Epithelial cell of esophagus (primary cell): ENCODE measurements around the gene LRMDA.
A peak's percentile ranks its signal among the peaks of the same experiment; 100 is the strongest.

Experiments used
- DNase-seq: peaks from one replicate; pipeline ENCODE4 v3.0.0; 2010; ENCODE audit warnings: low read depth
- H3K4me3 ChIP-seq: 2 replicates; pipeline ENCODE4 v1.5.1; 2011; ENCODE audit warnings: mild to moderate bottlenecking, low read length, control low read depth
- CTCF ChIP-seq: IDR thresholded peaks from 2 replicates; pipeline ENCODE4 v1.5.1; 2011; ENCODE audit warnings: low read depth, mild to moderate bottlenecking, low read length, control low read depth, inconsistent platforms; ENCODE audit not compliant: insufficient read depth; ENCODE audit errors: missing control alignments

The LRMDA gene

GRCh38 chr10:75460059-75460458 is 28.6 kb downstream of the LRMDA start:
- no peak overlapping the region for H3K4me3 ChIP-seq
- no peak for TF ChIP-seq CTCF
- DNase-seq = no peak

- no peak overlapping the region for H3K4me3 ChIP-seq
- DNase-seq = no peak
- no peak for TF ChIP-seq CTCF
Observed at GRCh38 chr10:75461672-75462649, 30.5 kb downstream of the LRMDA start.

- DNase-seq = no peak
- TF ChIP-seq CTCF = no peak
- H3K4me3 ChIP-seq = no peak overlapping the region
Observed at GRCh38 chr10:75462865-75463264, 31.4 kb downstream of the LRMDA start.

- no peak for TF ChIP-seq CTCF
- no peak overlapping the region for H3K4me3 ChIP-seq
Observed at GRCh38 chr10:75464478-75465449, 33.3 kb downstream of the LRMDA start.

GRCh38 chr10:75465450-75465827 is 34.0 kb downstream of the LRMDA start:
- no peak for DNase-seq
- no peak overlapping the region for H3K4me3 ChIP-seq
- TF ChIP-seq CTCF = no peak

More at GRCh38 chr10:75464478-75465449, 33.3 kb downstream of the LRMDA start:
- peak; percentile 91 for DNase-seq

GRCh38 chr10:75466001-75466400 is 34.6 kb downstream of the LRMDA start:
- no peak for DNase-seq
- TF ChIP-seq CTCF = no peak
- H3K4me3 ChIP-seq = no peak overlapping the region
